ENCODE data around the gene ARMH2. TPM values are rescaled to one million over a fixed set of nuclear protein-coding genes. Genes with fewer than 3 reads are reported as not detected.

Gene ARMH2
- total RNA-seq, 1 donor from 2014 or later = not detected

GRCh38 chr6:24780206-24780605 is 18.5 kb downstream of the ARMH2 start:
- peaks cover 30% of the 10 kb centered on the region for H3K36me3 Mint-ChIP-seq (ENCODE audit: insufficient read depth)
- H3K27ac Mint-ChIP-seq = peak overlapping the region; percentile 93
- no peaks in the 10 kb centered on the region for H3K9me3 Mint-ChIP-seq (ENCODE audit: low read depth)
- DNase-seq (ENCODE audit: low spot score, unreplicated experiment) = no peak
- TF ChIP-seq CTCF (IDR thresholded peaks at IDR 0.05; ENCODE audit: unreplicated experiment) = no peak
- peak overlapping the region; percentile 64 for H3K4me3 Mint-ChIP-seq (ENCODE audit: low read depth)
- no peaks in the 10 kb centered on the region for H3K27me3 Mint-ChIP-seq
- peaks cover 34% of the 10 kb centered on the region for H3K4me1 Mint-ChIP-seq (ENCODE audit: low read depth)

- Mint-ChIP-seq H3K36me3 (ENCODE audit: insufficient read depth) (peaks cover 28% of the 10 kb centered on the region), H3K4me1 (ENCODE audit: low read depth) (peaks cover 34% of the 10 kb centered on the region), H3K27me3 (no peaks in the 10 kb centered on the region), H3K9me3 (ENCODE audit: low read depth) (no peaks in the 10 kb centered on the region), H3K27ac (peak overlapping the region; percentile 93), H3K4me3 (ENCODE audit: low read depth) (peak overlapping the region; percentile 64)
- no peak for DNase-seq (ENCODE audit: low spot score, unreplicated experiment)
- TF ChIP-seq CTCF (IDR thresholded peaks at IDR 0.05; ENCODE audit: unreplicated experiment) = no peak
Observed at GRCh38 chr6:24779416-24780016, 19.2 kb downstream of the ARMH2 start.

- Mint-ChIP-seq H3K4me3 (ENCODE audit: low read depth) (peak overlapping the region; percentile 46), H3K36me3 (ENCODE audit: insufficient read depth) (peaks cover 25% of the 10 kb centered on the region), H3K4me1 (ENCODE audit: low read depth) (peaks cover 34% of the 10 kb centered on the region), H3K27ac (peak overlapping the region; percentile 76), H3K27me3 (no peaks in the 10 kb centered on the region), H3K9me3 (ENCODE audit: low read depth) (no peaks in the 10 kb centered on the region)
- no peak for DNase-seq (ENCODE audit: low spot score, unreplicated experiment)
- no peak for TF ChIP-seq CTCF (IDR thresholded peaks at IDR 0.05; ENCODE audit: unreplicated experiment)
Observed at GRCh38 chr6:24778878-24779277, 19.8 kb downstream of the ARMH2 start.

- Mint-ChIP-seq H3K9me3 (ENCODE audit: low read depth) (no peaks in the 10 kb centered on the region), H3K4me3 (ENCODE audit: low read depth) (peak overlapping the region; percentile 99), H3K36me3 (ENCODE audit: insufficient read depth) (peaks cover 23% of the 10 kb centered on the region), H3K27ac (peak overlapping the region; percentile 83), H3K27me3 (no peaks in the 10 kb centered on the region), H3K4me1 (ENCODE audit: low read depth) (peaks cover 34% of the 10 kb centered on the region)
- DNase-seq (ENCODE audit: low spot score, unreplicated experiment) = no peak
- no peak for TF ChIP-seq CTCF (IDR thresholded peaks at IDR 0.05; ENCODE audit: unreplicated experiment)
Observed at GRCh38 chr6:24778121-24778520, 20.6 kb downstream of the ARMH2 start.

GRCh38 chr6:24777227-24777626 is 21.5 kb downstream of the ARMH2 start:
- H3K4me3 Mint-ChIP-seq (ENCODE audit: low read depth) = peak overlapping the region; percentile 99
- no peak overlapping the region for H3K27ac Mint-ChIP-seq
- H3K36me3 Mint-ChIP-seq (ENCODE audit: insufficient read depth) = peaks cover 19% of the 10 kb centered on the region
- no peaks in the 10 kb centered on the region for H3K27me3 Mint-ChIP-seq
- no peak for DNase-seq (ENCODE audit: low spot score, unreplicated experiment)
- no peak for TF ChIP-seq CTCF (IDR thresholded peaks at IDR 0.05; ENCODE audit: unreplicated experiment)
- peaks cover 34% of the 10 kb centered on the region for H3K4me1 Mint-ChIP-seq (ENCODE audit: low read depth)
- no peaks in the 10 kb centered on the region for H3K9me3 Mint-ChIP-seq (ENCODE audit: low read depth)

Measured in progenitor cell of endocrine pancreas (in vitro differentiated cells).